Measurements from ENCODE around the gene MRPL10.

Gene MRPL10

GRCh38 chr17:47840001-47840741 is 8.8 kb upstream of the MRPL10 start:
- Histone ChIP-seq H3K23ac (ENCODE audit: low read length) (no peak overlapping the region), H4K12ac (ENCODE audit: low read depth, low read length) (peak overlapping the region; percentile 93), H3K79me1 (ENCODE audit: low read length) (peaks cover 8% of the 10 kb centered on the region), H3K9me3 (ENCODE audit: insufficient read depth, low read depth, low read length) (no peaks in the 10 kb centered on the region), H2BK5ac (ENCODE audit: low read depth, low read length, poor library complexity) (peak overlapping the region; percentile 55), H2AFZ (ENCODE audit: insufficient read depth, low read length, poor library complexity) (peak overlapping the region; percentile 94), H2AK5ac (ENCODE audit: low read length) (peak overlapping the region; percentile 15), H3K79me2 (ENCODE audit: control insufficient read depth, insufficient read depth, low read length, poor library complexity) (peaks cover 7% of the 10 kb centered on the region), H3K4me2 (ENCODE audit: low read length) (peak overlapping the region; percentile 78), H3K27ac (ENCODE audit: low read depth, low read length) (no peak overlapping the region), H3K4me1 (ENCODE audit: control insufficient read depth in 1 of 2, insufficient read depth in 2 of 2, low read length in 2 of 2) (peaks cover 15 to 20% of the 10 kb centered on the region in 2 experiments), H4K8ac (ENCODE audit: low read depth, low read length) (peak overlapping the region; percentile 96), H3K27me3 (ENCODE audit: insufficient read depth, low read length) (no peaks in the 10 kb centered on the region), H3K9ac (ENCODE audit: low read length) (peak overlapping the region; percentile 59), H3K36me3 (ENCODE audit: control insufficient read depth in 1 of 2, insufficient read depth in 2 of 2, low read length in 2 of 2) (peaks cover 30 to 37% of the 10 kb centered on the region in 2 experiments), H3K4me3 (ENCODE audit: low read depth, low read length) (peak overlapping the region; percentile 78), H2BK12ac (ENCODE audit: low read length) (no peak overlapping the region), H2BK120ac (ENCODE audit: insufficient read depth, low read length, poor library complexity) (peak overlapping the region; percentile 84), H3K4ac (ENCODE audit: low read depth, low read length) (peak overlapping the region; percentile 90), H4K91ac (ENCODE audit: low read depth, low read length) (peak overlapping the region; percentile 69), H3K18ac (ENCODE audit: low read length) (peak overlapping the region; percentile 96), H3K14ac (ENCODE audit: low read length) (peak overlapping the region; percentile 96)
- no CpG with 5 or more reads among the region's 17 CpGs for WGBS (ENCODE audit: extremely low coverage, insufficient coverage, insufficient read length)
- no peak for DNase-seq

GRCh38 chr17:47839071-47839470 is 7.7 kb upstream of the MRPL10 start:
- Histone ChIP-seq H3K4me1 (ENCODE audit: control insufficient read depth in 1 of 2, insufficient read depth in 2 of 2, low read length in 2 of 2) (peaks cover 12 to 15% of the 10 kb centered on the region in 2 experiments), H2BK5ac (ENCODE audit: low read depth, low read length, poor library complexity) (no peak overlapping the region), H3K4ac (ENCODE audit: low read depth, low read length) (no peak overlapping the region), H2BK120ac (ENCODE audit: insufficient read depth, low read length, poor library complexity) (no peak overlapping the region), H4K91ac (ENCODE audit: low read depth, low read length) (no peak overlapping the region), H2AK5ac (ENCODE audit: low read length) (no peak overlapping the region), H3K14ac (ENCODE audit: low read length) (no peak overlapping the region), H3K23ac (ENCODE audit: low read length) (no peak overlapping the region), H3K27ac (ENCODE audit: low read depth, low read length) (no peak overlapping the region), H3K9me3 (ENCODE audit: insufficient read depth, low read depth, low read length) (no peaks in the 10 kb centered on the region), H3K79me1 (ENCODE audit: low read length) (peaks cover 6% of the 10 kb centered on the region), H3K9ac (ENCODE audit: low read length) (no peak overlapping the region), H3K4me2 (ENCODE audit: low read length) (no peak overlapping the region), H2AFZ (ENCODE audit: insufficient read depth, low read length, poor library complexity) (no peak overlapping the region), H3K4me3 (ENCODE audit: low read depth, low read length) (no peak overlapping the region), H3K79me2 (ENCODE audit: control insufficient read depth, insufficient read depth, low read length, poor library complexity) (peaks cover 7% of the 10 kb centered on the region), H2BK12ac (ENCODE audit: low read length) (no peak overlapping the region), H3K18ac (ENCODE audit: low read length) (no peak overlapping the region), H4K8ac (ENCODE audit: low read depth, low read length) (no peak overlapping the region), H3K36me3 (ENCODE audit: control insufficient read depth in 1 of 2, insufficient read depth in 2 of 2, low read length in 2 of 2) (peaks cover 31 to 35% of the 10 kb centered on the region in 2 experiments), H4K12ac (ENCODE audit: low read depth, low read length) (no peak overlapping the region), H3K27me3 (ENCODE audit: insufficient read depth, low read length) (no peaks in the 10 kb centered on the region)
- DNase-seq = no peak
- WGBS (ENCODE audit: extremely low coverage, insufficient coverage, insufficient read length) = no CpG with 5 or more reads among the region's 5 CpGs

GRCh38 chr17:47838636-47839035 is 7.3 kb upstream of the MRPL10 start:
- Histone ChIP-seq H3K4me3 (ENCODE audit: low read depth, low read length) (no peak overlapping the region), H2BK5ac (ENCODE audit: low read depth, low read length, poor library complexity) (no peak overlapping the region), H3K23ac (ENCODE audit: low read length) (no peak overlapping the region), H2AFZ (ENCODE audit: insufficient read depth, low read length, poor library complexity) (no peak overlapping the region), H3K4ac (ENCODE audit: low read depth, low read length) (no peak overlapping the region), H4K91ac (ENCODE audit: low read depth, low read length) (no peak overlapping the region), H3K4me1 (ENCODE audit: control insufficient read depth in 1 of 2, insufficient read depth in 2 of 2, low read length in 2 of 2) (peaks cover 11 to 12% of the 10 kb centered on the region in 2 experiments), H3K4me2 (ENCODE audit: low read length) (no peak overlapping the region), H3K36me3 (ENCODE audit: control insufficient read depth in 1 of 2, insufficient read depth in 2 of 2, low read length in 2 of 2) (peaks cover 31 to 35% of the 10 kb centered on the region in 2 experiments), H2AK5ac (ENCODE audit: low read length) (no peak overlapping the region), H2BK12ac (ENCODE audit: low read length) (no peak overlapping the region), H4K8ac (ENCODE audit: low read depth, low read length) (no peak overlapping the region), H3K79me2 (ENCODE audit: control insufficient read depth, insufficient read depth, low read length, poor library complexity) (peaks cover 7% of the 10 kb centered on the region), H3K79me1 (ENCODE audit: low read length) (peaks cover 6% of the 10 kb centered on the region), H2BK120ac (ENCODE audit: insufficient read depth, low read length, poor library complexity) (no peak overlapping the region), H4K12ac (ENCODE audit: low read depth, low read length) (no peak overlapping the region), H3K27me3 (ENCODE audit: insufficient read depth, low read length) (no peaks in the 10 kb centered on the region), H3K9me3 (ENCODE audit: insufficient read depth, low read depth, low read length) (no peaks in the 10 kb centered on the region), H3K14ac (ENCODE audit: low read length) (no peak overlapping the region), H3K18ac (ENCODE audit: low read length) (no peak overlapping the region), H3K9ac (ENCODE audit: low read length) (no peak overlapping the region), H3K27ac (ENCODE audit: low read depth, low read length) (no peak overlapping the region)
- no CpG with 5 or more reads among the region's 13 CpGs for WGBS (ENCODE audit: extremely low coverage, insufficient coverage, insufficient read length)
- DNase-seq = no peak

GRCh38 chr17:47837401-47838039 is 6.2 kb upstream of the MRPL10 start:
- DNase-seq = no peak
- H2AK5ac ChIP-seq (ENCODE audit: low read length) = no peak overlapping the region
- peaks cover 6% of the 10 kb centered on the region for H3K79me1 ChIP-seq (ENCODE audit: low read length)
- H3K4me3 ChIP-seq (ENCODE audit: low read depth, low read length) = no peak overlapping the region
- H4K91ac ChIP-seq (ENCODE audit: low read depth, low read length) = no peak overlapping the region
- WGBS (ENCODE audit: extremely low coverage, insufficient coverage, insufficient read length) = no CpG with 5 or more reads among the region's 13 CpGs
- H3K36me3 ChIP-seq (ENCODE audit: control insufficient read depth in 1 of 2, insufficient read depth in 2 of 2, low read length in 2 of 2) = peaks cover 31 to 35% of the 10 kb centered on the region in 2 experiments
- H3K23ac ChIP-seq (ENCODE audit: low read length) = no peak overlapping the region
- no peaks in the 10 kb centered on the region for H3K27me3 ChIP-seq (ENCODE audit: insufficient read depth, low read length)
- H2BK5ac ChIP-seq (ENCODE audit: low read depth, low read length, poor library complexity) = no peak overlapping the region
- no peak overlapping the region for H3K18ac ChIP-seq (ENCODE audit: low read length)
- H3K4ac ChIP-seq (ENCODE audit: low read depth, low read length) = no peak overlapping the region
- peaks cover 7 to 8% of the 10 kb centered on the region in 2 experiments for H3K4me1 ChIP-seq (ENCODE audit: control insufficient read depth in 1 of 2, insufficient read depth in 2 of 2, low read length in 2 of 2)
- peaks cover 7% of the 10 kb centered on the region for H3K79me2 ChIP-seq (ENCODE audit: control insufficient read depth, insufficient read depth, low read length, poor library complexity)
- H3K27ac ChIP-seq (ENCODE audit: low read depth, low read length) = no peak overlapping the region
- no peak overlapping the region for H2BK12ac ChIP-seq (ENCODE audit: low read length)
- H3K14ac ChIP-seq (ENCODE audit: low read length) = no peak overlapping the region
- H3K4me2 ChIP-seq (ENCODE audit: low read length) = no peak overlapping the region
- H2BK120ac ChIP-seq (ENCODE audit: insufficient read depth, low read length, poor library complexity) = no peak overlapping the region
- H3K9me3 ChIP-seq (ENCODE audit: insufficient read depth, low read depth, low read length) = no peaks in the 10 kb centered on the region
- H4K12ac ChIP-seq (ENCODE audit: low read depth, low read length) = no peak overlapping the region
- H3K9ac ChIP-seq (ENCODE audit: low read length) = no peak overlapping the region
- H2AFZ ChIP-seq (ENCODE audit: insufficient read depth, low read length, poor library complexity) = no peak overlapping the region
- no peak overlapping the region for H4K8ac ChIP-seq (ENCODE audit: low read depth, low read length)

Data from trophoblast cell (in vitro differentiated cells and primary cell).